Activated gamma-delta T cell (primary cell): Measurements from ENCODE around the gene A2M.

Experiments
- DNase-seq: peaks from one replicate; lab custom pipeline; 2025; lab: John Stamatoyannopoulos, UW

The A2M gene

GRCh38 chr12:9122091-9122609 lies 6.4 kb upstream of the A2M start:
- DNase-seq: no peak

- DNase-seq: no peak
Observed at GRCh38 chr12:9120487-9121184, 4.9 kb upstream of the A2M start.

GRCh38 chr12:9118158-9118557 lies 2.4 kb upstream of the A2M start:
- no peak for DNase-seq

DNA sequence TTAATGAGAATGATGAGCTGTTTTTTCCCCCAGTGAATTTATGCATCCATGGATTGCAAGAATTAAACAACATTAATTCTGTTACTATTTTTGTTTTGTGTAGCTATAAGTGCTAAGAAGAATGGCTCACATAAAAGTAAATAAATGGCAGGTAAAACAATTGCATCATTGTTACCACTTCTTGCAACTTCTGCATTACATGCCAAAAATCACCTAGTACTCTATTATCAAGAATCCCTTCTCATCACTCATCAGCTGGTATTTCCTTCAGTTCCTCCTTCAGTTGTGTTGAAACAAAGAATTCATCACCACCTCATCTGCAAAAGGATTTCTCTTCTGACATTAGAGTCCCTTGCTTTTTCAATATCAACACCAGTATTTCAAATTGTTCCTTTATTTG lies 773 bp downstream of the A2M start:
- DNase-seq: no peak

GRCh38 chr12:9113987-9114309 lies 1.8 kb downstream of the A2M start:
- DNase-seq: no peak

DNA sequence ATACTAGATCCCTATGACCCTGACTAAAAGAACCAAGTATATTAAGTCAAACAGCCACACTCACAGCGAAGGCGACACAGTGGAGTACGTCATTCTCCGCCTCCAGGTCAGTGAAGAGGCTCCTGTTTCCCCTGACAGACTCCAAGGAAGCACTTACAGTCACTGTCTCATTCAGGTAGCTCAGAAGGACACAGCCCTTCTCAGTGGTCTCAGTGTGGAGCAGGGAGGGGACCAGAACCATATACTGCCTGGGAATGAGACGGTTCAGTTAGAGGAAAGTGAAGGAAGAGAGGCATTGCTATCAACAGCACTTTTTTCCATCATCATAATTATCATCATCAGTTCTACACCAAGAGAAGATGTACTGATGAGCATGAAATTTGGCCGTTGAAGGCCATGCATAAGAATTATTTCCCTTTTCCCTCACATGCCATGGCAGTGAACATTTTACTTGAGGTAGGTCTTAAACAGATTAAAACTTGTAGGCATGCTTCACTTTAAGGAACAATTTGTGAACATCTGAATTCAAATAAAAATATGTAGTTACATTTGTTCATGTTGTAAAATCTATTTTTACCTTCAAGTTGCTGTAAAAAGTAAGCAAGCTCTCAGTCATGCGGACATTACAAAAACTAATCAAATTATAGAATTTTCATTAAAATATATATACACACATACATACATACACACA lies 2.3 kb downstream of the A2M start:
- no peak for DNase-seq

- no peak for DNase-seq
Observed at GRCh38 chr12:9112076-9112853, 3.5 kb downstream of the A2M start.

GRCh38 chr12:9111525-9111924 lies 4.2 kb downstream of the A2M start:
- DNase-seq: no peak

GRCh38 chr12:9109737-9110491 lies 5.8 kb downstream of the A2M start:
- DNase-seq: no peak

- no peak for DNase-seq
Observed at GRCh38 chr12:9109213-9109522, 6.6 kb downstream of the A2M start.

DNA sequence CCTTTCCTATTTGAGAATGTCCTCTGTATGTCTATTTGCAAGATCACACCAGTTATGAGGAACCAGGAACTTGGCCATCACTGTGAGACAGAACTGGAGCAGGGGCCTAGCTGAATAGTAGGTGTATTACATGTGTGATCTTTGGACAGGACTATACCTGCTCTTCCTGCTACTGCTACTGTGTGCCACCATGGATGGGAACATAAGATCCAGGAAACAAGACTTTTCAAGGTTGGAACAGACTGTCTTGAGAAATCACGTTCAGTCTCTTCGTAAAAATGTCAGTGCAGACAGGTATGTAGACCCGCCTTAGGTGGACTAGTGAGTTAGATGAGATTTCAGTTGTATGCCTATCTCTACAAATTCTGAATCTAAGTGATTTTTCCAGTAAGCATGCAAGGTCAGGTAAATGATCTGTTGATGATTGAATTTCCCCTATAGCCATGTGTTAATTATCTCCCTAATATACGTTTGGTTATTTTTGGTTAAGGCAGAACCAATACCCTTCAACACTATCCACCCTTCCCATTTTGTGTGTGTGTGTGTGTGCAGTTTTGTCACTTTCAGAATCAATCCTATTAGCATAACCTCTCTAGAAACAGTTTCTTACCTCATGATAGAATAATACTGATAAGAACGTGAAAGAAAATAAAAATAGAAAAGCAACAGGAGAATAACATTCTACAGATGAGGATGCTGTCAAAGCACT lies 7.1 kb downstream of the A2M start:
- no peak for DNase-seq

GRCh38 chr12:9107542-9107873 lies 8.2 kb downstream of the A2M start:
- DNase-seq: no peak

GRCh38 chr12:9106610-9107541 lies 8.8 kb downstream of the A2M start:
- no peak for DNase-seq

DNA sequence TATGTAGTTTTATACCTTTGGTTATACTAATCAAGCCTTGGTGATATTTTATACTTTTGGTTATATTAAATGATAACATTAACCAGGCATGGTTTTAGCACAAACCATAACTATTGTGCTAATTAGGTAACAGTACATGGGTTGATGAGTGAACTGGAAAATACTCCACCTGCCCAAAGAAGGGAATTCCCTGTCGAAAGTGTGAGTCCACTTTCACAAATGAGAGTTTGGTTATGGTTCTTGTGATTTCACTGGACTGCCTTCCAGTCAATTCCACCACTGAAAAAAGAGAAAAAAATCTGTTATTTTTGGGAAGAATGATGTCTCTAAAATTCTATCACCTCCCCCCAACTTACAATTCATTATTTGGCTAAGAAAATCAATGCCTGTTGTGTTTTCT lies 9.7 kb downstream of the A2M start:
- DNase-seq: no peak

GRCh38 chr12:9104767-9105423 lies 10.8 kb downstream of the A2M start:
- DNase-seq: no peak

- DNase-seq: no peak
Observed at GRCh38 chr12:9104087-9104486, 11.6 kb downstream of the A2M start.

- DNase-seq: no peak
Observed at GRCh38 chr12:9103050-9103849, 12.5 kb downstream of the A2M start.

DNA sequence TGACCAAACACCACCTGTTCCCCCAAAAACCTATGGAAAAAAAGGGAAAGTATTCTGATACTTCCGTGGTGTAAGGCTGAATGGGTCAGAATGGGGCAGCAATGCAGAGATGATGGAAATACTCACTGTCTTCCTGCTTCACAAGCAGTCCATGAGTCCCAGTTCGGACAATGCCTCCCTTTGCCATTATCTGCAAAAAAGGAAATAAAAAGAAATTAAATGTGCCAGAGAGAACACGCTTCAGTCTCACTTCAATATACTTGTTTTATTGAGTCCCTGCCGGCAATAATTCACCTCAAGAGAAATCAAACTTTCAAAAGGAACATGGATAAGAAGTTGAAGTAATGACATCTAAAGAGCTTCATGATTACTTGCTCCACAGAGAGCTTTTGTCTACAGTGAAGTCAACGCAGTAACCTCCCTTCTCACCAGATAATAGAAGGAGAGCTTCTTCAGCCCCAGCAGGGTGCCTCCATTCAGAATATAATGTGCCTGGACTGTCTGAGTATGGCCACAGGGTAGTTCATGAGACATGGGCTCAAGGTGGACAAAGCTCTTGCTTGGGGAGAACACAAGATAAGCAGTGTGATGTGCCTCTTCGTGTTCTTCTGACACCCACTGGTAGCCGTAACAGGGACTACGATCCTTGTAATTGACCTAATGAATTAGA lies 14.6 kb downstream of the A2M start:
- no peak for DNase-seq
